CD4-positive, alpha-beta T cell (primary cell): ENCODE results near the gene EIF5. TPM values are rescaled to one million over a fixed set of nuclear protein-coding genes. Genes with fewer than 3 reads are reported as not detected.

ENCODE experiments used
- ATAC-seq: fragments of 200-7000 bp; cut with Tn5 transposase; one replicate; pipeline ENCODE4 v1.10.0; 2022; ENCODE audit warnings: mild to moderate bottlenecking; ENCODE audit not compliant: poor library complexity
- CTCF ChIA-PET: fragments of 350-600 bp; sonication (Branson Sonifier 250); formaldehyde crosslinking; loops from one replicate; lab custom pipeline; 2021; ENCODE audit warnings: antibody characterized with exemption, inconsistent platforms; lab: Charles Lee
- POLR2A ChIA-PET: fragments of 350-600 bp; sonication (Branson Sonifier 250); formaldehyde crosslinking; loops from one replicate; lab custom pipeline; 2021; ENCODE audit warnings: antibody characterized with exemption, inconsistent platforms; lab: Charles Lee
- DNase-seq, 14 experiments: peaks; one replicate each; pipeline ENCODE4 v3.0.0-alpha.2; 2013 to 2020; ENCODE audit warnings: mixed read lengths in 2 of 14
- H3K27ac ChIP-seq, 2 donors: one replicate each; pipeline versions ENCODE4 v1.5.1 to v1.7.0; 2013; ENCODE audit warnings: low read length in 2 of 2, low read depth in 1 of 2, mild to moderate bottlenecking in 1 of 2
- H3K27me3 ChIP-seq, 2 experiments: 1 replicate in 1 of 2; 2 replicates in 1 of 2; pipeline versions ENCODE4 v1.6.1 to v1.7.0; 2013; ENCODE audit warnings: low read length in 2 of 2, control low read depth in 1 of 2, mild to moderate bottlenecking in 1 of 2, moderate library complexity in 1 of 2; ENCODE audit not compliant: insufficient read depth in 2 of 2, control insufficient read depth in 1 of 2
- H3K36me3 ChIP-seq: one replicate; pipeline ENCODE4 v1.6.1; 2013; ENCODE audit warnings: low read length, control low read depth; ENCODE audit not compliant: insufficient read depth
- H3K4me1 ChIP-seq: one replicate; pipeline ENCODE4 v1.6.1; 2013; ENCODE audit warnings: low read length, control low read depth; ENCODE audit not compliant: insufficient read depth
- H3K4me3 ChIP-seq: one replicate; pipeline ENCODE4 v1.5.1; 2013; ENCODE audit warnings: mild to moderate bottlenecking, low read length, moderate library complexity
- H3K9me3 ChIP-seq, 2 experiments: 1 replicate in 1 of 2; 2 replicates in 1 of 2; pipeline versions ENCODE4 v1.6.1 to v1.7.0; 2013; ENCODE audit warnings: low read length in 2 of 2, mild to moderate bottlenecking in 2 of 2, control low read depth in 1 of 2, moderate library complexity in 1 of 2; ENCODE audit not compliant: control insufficient read depth in 1 of 2, insufficient read depth in 1 of 2
- H3K27ac Mint-ChIP-seq: one replicate; pipeline ENCODE4 v1.8.0; 2020; ENCODE audit warnings: mixed read lengths
- H3K27me3 Mint-ChIP-seq: one replicate; pipeline ENCODE4 v1.8.0; 2021; ENCODE audit warnings: mixed read lengths
- H3K36me3 Mint-ChIP-seq: one replicate; pipeline ENCODE4 v1.8.0; 2021; ENCODE audit warnings: low read depth, mixed read lengths
- H3K4me1 Mint-ChIP-seq: one replicate; pipeline ENCODE4 v1.8.0; 2021; ENCODE audit warnings: low read depth, mixed read lengths
- H3K4me3 Mint-ChIP-seq: one replicate; pipeline ENCODE4 v1.8.0; 2020; ENCODE audit warnings: mild to moderate bottlenecking, mixed read lengths
- H3K9me3 Mint-ChIP-seq: one replicate; pipeline ENCODE4 v1.8.0; 2020; ENCODE audit warnings: mixed read lengths
- intact Hi-C, 2 experiments: fragments of 100-400 bp; cut with DNase I in 1 of 2; cut with micrococcal nuclease in 1 of 2; formaldehyde crosslinking; loops; one replicate each; pipeline versions ENCODE4 v1.15.1 to v1.9.0; 2023 to 2025; cut with DNase I, micrococcal nuclease
- total RNA-seq, 174 experiments: library from RNA in 2 of 174; stranded (reverse) in 2 of 174; gene quantifications; one replicate each; pipeline ENCODE4 v1.2.3 and lab custom pipeline; 2021 to 2026
- TF ChIP-seq, protein P1 (sequence below): fragments of 200-600 bp; IDR thresholded peaks from one replicate; pipeline ENCODE4 v1.8.0; 2022; ENCODE audit warnings: antibody characterized with exemption, mild to moderate bottlenecking

EIF5 gene
- total RNA-seq, 2 experiments from 2014 or later = 658 TPM

DNA sequence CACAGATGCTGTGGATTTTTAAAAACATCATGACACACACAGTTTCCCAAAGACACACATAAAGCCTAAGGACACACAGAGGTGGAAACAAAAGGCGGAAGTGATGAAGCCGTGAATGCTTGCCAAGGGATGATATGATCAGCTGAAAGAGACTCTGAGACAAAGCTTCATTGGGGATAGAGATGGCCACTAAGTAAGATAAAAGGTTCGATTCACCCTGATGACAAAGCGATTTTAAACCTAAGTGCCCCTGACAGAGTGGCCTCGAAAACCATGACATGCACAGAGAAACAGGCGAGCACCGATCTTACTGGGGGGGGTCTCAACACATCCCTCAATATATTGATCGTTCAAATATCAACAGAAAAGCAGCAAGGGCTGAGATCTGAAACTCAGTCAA lies 20.3 kb upstream of the EIF5 start:
- Histone ChIP-seq H3K9me3 (no peaks in the 10 kb centered on the region), H3K36me3 (no peaks in the 10 kb centered on the region), H3K4me1 (no peaks in the 10 kb centered on the region), H3K4me3 (no peak overlapping the region), H3K27me3 (peaks cover 0 to 8% of the 10 kb centered on the region in 2 experiments), H3K27ac (no peak overlapping the region)
- H3K4me3 Mint-ChIP-seq = no peak overlapping the region
- intact Hi-C loops = no loop called here
- H3K9me3 Mint-ChIP-seq = no peaks in the 10 kb centered on the region
- no peak overlapping the region for H3K27ac Mint-ChIP-seq
- POLR2A ChIA-PET = no interaction called here
- DNase-seq = no peak
- peaks cover 13% of the 10 kb centered on the region for H3K27me3 Mint-ChIP-seq
- TF ChIP-seq, protein P1, sequence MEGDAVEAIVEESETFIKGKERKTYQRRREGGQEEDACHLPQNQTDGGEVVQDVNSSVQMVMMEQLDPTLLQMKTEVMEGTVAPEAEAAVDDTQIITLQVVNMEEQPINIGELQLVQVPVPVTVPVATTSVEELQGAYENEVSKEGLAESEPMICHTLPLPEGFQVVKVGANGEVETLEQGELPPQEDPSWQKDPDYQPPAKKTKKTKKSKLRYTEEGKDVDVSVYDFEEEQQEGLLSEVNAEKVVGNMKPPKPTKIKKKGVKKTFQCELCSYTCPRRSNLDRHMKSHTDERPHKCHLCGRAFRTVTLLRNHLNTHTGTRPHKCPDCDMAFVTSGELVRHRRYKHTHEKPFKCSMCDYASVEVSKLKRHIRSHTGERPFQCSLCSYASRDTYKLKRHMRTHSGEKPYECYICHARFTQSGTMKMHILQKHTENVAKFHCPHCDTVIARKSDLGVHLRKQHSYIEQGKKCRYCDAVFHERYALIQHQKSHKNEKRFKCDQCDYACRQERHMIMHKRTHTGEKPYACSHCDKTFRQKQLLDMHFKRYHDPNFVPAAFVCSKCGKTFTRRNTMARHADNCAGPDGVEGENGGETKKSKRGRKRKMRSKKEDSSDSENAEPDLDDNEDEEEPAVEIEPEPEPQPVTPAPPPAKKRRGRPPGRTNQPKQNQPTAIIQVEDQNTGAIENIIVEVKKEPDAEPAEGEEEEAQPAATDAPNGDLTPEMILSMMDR = no peak
- CTCF ChIA-PET = no interaction called here
- no peak for ATAC-seq
- no peaks in the 10 kb centered on the region for H3K4me1 Mint-ChIP-seq
- no peaks in the 10 kb centered on the region for H3K36me3 Mint-ChIP-seq

DNA sequence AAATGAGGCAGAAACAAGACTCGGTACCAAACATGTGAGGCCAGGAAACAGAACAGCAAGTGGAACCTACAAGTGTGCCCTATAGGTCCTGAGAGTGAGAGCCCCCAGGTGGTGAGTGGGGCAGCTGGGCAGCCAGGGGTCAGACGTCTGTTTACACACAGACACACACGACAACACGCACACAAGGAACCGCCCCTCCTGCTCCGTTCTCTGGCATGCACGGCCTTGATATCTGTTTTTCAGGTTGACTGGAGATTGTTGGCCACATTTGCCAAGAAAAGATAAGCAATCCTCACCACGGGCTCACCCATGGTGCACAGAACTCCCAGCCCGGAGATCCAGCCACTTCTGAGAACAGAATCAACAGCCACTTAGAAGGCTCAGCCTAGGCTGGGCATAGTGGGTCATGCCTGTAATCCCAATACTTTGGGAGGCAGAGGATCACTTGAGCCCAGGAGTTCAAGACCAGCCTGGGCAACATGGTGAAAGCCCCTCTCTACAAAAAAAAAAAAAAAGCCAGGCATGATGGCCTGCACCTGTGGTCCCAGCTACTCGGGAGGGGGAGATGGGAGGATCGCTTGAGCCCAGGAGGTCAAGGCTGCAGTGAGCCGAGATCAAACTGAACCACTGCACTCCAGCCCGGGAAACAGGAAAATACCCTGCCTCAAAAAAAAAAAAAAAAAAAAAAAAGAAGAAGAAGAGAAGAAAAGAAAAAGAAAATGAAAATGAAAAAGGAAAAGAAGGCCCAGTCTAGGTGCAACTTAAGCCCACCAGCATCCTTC lies 19.4 kb upstream of the EIF5 start:
- TF ChIP-seq, protein P1 = no peak
- Histone ChIP-seq H3K27ac (no peak overlapping the region), H3K27me3 (peaks cover 0 to 8% of the 10 kb centered on the region in 2 experiments), H3K36me3 (no peaks in the 10 kb centered on the region), H3K4me3 (no peak overlapping the region), H3K4me1 (no peaks in the 10 kb centered on the region), H3K9me3 (no peaks in the 10 kb centered on the region)
- Mint-ChIP-seq H3K9me3 (no peaks in the 10 kb centered on the region), H3K36me3 (no peaks in the 10 kb centered on the region), H3K27ac (no peak overlapping the region), H3K27me3 (peaks cover 21% of the 10 kb centered on the region), H3K4me1 (no peaks in the 10 kb centered on the region), H3K4me3 (no peak overlapping the region)
- ChIA-PET POLR2A (no interaction called here), CTCF (no interaction called here)
- DNase-seq (no peak), ATAC-seq (no peak)
- intact Hi-C loops = no loop called here

DNA sequence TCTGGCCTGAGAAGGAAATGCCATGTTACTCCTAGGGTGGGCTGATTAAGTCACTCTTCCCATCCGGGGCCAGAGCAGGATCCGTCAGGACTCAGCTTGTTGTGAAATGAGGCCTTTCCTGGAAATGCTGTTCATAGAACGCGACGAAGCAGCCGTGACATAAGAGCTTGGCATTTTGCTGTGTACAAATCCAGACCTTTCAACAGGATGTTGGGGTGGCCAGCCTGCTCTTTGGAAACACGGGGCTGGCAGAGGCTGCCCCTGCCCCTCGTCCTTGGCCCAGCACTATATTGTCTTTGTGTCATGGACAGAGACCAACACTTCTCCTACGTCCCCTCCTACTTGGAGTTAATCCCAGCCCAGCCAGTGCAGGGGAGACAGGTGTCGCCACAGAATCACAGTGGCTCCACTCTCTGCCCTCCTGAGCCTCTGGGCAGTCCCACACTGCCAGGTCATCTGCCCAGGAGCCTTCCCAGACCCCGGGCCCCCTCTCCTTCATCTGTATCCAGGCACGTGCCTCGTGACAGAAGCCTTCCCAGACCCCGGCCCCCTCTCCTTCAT lies 18.6 kb upstream of the EIF5 start:
- peaks cover 0 to 8% of the 10 kb centered on the region in 2 experiments for H3K27me3 ChIP-seq
- Mint-ChIP-seq H3K9me3 (no peaks in the 10 kb centered on the region), H3K4me3 (no peak overlapping the region), H3K4me1 (no peaks in the 10 kb centered on the region), H3K36me3 (no peaks in the 10 kb centered on the region), H3K27me3 (peaks cover 21% of the 10 kb centered on the region), H3K27ac (no peak overlapping the region)
- no peak overlapping the region for H3K27ac ChIP-seq
- H3K36me3 ChIP-seq = no peaks in the 10 kb centered on the region
- TF ChIP-seq, protein P1 = no peak
- ChIA-PET CTCF (no interaction called here), POLR2A (no interaction called here)
- no peak overlapping the region for H3K4me3 ChIP-seq
- H3K4me1 ChIP-seq = no peaks in the 10 kb centered on the region
- intact Hi-C loops = no loop called here
- DNase-seq (no peak), ATAC-seq (no peak)
- H3K9me3 ChIP-seq = no peaks in the 10 kb centered on the region
